Measurements from ENCODE around the gene ATF7IP. TPM values are rescaled to one million over a fixed set of nuclear protein-coding genes. Genes with fewer than 3 reads are reported as not detected.

Gene ATF7IP
- polyA plus RNA-seq, 1 experiment: 26.6 TPM

DNA sequence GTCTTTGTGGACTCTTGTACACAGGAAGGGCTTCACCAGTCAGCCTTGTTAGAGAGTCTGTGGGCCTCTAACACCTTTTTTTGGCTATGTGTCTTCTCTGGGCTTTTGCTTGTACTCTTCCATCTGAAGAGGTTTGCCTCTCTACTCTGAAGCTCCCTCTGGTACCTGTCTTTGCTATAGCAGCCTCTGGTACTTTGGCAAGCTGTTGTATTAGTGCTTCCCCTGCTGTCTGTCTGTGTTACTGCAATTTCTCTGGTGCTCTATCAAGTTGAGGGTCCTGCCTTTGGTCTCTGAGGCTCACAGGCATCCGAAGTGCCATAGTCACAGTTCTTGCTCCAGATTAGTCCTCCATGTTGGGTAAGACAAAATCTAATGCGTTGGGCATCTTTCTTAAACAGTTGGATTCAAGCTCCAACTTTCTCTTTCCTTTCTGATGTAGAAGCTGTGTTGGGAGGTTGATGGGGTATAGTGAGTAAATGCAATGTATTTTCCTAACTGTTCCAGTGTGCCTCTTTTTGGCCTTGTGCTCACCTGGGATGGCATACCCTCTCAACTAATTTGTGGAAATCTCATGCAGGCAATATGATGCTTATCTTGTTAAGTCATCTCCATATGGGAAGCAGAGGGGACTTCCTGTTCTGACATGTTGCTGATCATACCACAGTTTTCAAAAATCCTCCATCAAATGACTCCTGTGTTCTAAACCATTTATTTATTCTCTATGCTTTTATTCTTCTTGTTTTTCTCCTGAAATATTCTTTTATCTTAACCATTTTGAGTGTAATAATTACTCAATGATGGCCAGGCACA lies 88.8 kb downstream of the ATF7IP start:
- CTCF ChIA-PET: interaction anchor here (0.8 to 4.4 kb wide), 7 partner anchors 9 to 270 kb away, joined by 4 to 19 read pairs (median 5); no protein-coding TSS in a partner anchor
- no peak for DNase-seq (ENCODE audit: low read depth, low spot score)
- no peak overlapping the region for H3K4me3 ChIP-seq (ENCODE audit: low read depth, low read length)
- POLR2A ChIA-PET: no interaction called here
- TF ChIP-seq, protein P1, sequence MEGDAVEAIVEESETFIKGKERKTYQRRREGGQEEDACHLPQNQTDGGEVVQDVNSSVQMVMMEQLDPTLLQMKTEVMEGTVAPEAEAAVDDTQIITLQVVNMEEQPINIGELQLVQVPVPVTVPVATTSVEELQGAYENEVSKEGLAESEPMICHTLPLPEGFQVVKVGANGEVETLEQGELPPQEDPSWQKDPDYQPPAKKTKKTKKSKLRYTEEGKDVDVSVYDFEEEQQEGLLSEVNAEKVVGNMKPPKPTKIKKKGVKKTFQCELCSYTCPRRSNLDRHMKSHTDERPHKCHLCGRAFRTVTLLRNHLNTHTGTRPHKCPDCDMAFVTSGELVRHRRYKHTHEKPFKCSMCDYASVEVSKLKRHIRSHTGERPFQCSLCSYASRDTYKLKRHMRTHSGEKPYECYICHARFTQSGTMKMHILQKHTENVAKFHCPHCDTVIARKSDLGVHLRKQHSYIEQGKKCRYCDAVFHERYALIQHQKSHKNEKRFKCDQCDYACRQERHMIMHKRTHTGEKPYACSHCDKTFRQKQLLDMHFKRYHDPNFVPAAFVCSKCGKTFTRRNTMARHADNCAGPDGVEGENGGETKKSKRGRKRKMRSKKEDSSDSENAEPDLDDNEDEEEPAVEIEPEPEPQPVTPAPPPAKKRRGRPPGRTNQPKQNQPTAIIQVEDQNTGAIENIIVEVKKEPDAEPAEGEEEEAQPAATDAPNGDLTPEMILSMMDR (IDR thresholded peaks at IDR 0.05; ENCODE audit: low read depth, low read length): peak; percentile 63
- no peaks in the 10 kb centered on the region for H3K27me3 ChIP-seq (ENCODE audit: control insufficient read depth, insufficient read depth, low read length)
- H3K27ac ChIP-seq (ENCODE audit: low read depth, low read length): no peak overlapping the region
- no peaks in the 10 kb centered on the region for H3K9me3 ChIP-seq (ENCODE audit: control insufficient read depth, insufficient read depth, low read length)

DNA sequence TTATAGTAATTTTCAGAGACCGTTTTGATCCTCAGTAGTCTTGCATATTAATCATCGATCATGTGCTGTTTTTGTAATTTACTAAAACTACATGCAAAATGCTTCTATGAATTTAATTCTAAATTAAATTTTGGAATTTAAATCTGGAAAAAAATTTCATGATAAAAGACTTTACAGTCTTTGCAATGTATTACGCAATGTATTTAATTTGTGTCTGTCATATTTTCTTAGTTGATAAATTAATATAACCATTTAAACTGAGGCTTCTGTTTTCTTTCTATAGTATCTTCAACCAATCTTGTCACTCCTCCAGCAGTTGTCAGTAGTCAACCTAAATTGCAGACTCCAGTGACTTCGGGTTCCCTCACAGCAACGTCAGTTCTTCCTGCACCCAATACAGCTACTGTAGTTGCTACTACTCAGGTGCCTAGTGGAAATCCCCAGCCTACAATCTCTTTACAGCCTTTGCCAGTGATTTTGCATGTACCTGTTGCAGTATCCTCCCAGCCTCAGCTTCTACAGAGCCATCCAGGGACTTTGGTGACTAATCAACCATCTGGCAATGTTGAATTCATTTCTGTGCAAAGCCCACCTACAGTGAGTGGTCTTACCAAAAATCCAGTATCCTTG lies 94.8 kb downstream of the ATF7IP start:
- Histone ChIP-seq H3K9me3 (ENCODE audit: control insufficient read depth, insufficient read depth, low read length) (no peaks in the 10 kb centered on the region), H3K4me3 (ENCODE audit: low read depth, low read length) (no peak overlapping the region), H3K27ac (ENCODE audit: low read depth, low read length) (no peak overlapping the region), H3K27me3 (ENCODE audit: control insufficient read depth, insufficient read depth, low read length) (no peaks in the 10 kb centered on the region)
- TF ChIP-seq, protein P1 (IDR thresholded peaks at IDR 0.05; ENCODE audit: low read depth, low read length): no peak
- CTCF ChIA-PET: no interaction called here
- POLR2A ChIA-PET: no interaction called here
- no peak for DNase-seq (ENCODE audit: low read depth, low spot score)

GRCh38 chr12:14471497-14471896 lies 106.0 kb downstream of the ATF7IP start:
- ChIA-PET CTCF (no interaction called here), POLR2A (no interaction called here)
- Histone ChIP-seq H3K27ac (ENCODE audit: low read depth, low read length) (no peak overlapping the region), H3K27me3 (ENCODE audit: control insufficient read depth, insufficient read depth, low read length) (no peaks in the 10 kb centered on the region), H3K4me3 (ENCODE audit: low read depth, low read length) (no peak overlapping the region), H3K9me3 (ENCODE audit: control insufficient read depth, insufficient read depth, low read length) (peaks cover 5% of the 10 kb centered on the region)
- TF ChIP-seq, protein P1 (IDR thresholded peaks at IDR 0.05; ENCODE audit: low read depth, low read length): no peak
- DNase-seq (ENCODE audit: low read depth, low spot score): no peak

DNA sequence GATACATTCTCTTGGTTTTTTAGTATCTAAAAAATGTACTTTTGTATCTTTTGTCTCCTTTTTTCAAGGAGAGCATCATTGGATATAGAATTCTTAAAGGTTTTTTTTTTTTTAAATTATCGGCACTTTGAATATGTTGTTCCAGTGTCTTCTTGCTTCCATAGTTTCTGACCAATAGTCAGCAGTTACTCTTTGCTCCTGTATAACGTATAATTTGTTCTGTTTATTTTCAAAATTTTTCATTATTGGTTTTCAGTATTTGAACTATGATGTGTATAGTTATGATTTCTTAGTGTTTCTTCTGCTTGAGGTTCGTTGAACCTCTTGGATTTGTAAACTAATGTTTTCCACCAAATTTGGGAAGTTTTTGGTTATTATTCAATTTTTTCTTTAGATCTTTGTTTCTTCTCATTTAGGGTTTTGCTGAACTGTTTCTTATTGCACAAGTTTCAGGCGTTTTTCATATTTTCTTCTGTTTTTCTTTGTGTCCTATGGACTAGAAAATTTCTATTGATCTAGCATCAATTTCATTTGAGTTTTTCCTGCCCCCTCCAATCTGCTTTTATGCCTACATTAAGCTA lies 108.3 kb downstream of the ATF7IP start:
- POLR2A ChIA-PET: no interaction called here
- Histone ChIP-seq H3K27ac (ENCODE audit: low read depth, low read length) (no peak overlapping the region), H3K4me3 (ENCODE audit: low read depth, low read length) (no peak overlapping the region), H3K27me3 (ENCODE audit: control insufficient read depth, insufficient read depth, low read length) (no peaks in the 10 kb centered on the region), H3K9me3 (ENCODE audit: control insufficient read depth, insufficient read depth, low read length) (peaks cover 5% of the 10 kb centered on the region)
- CTCF ChIA-PET: interaction anchor here (0.5 to 1.5 kb wide), 2 partner anchors 10 to 1297 kb away, joined by 3 read pairs; no protein-coding TSS in a partner anchor
- DNase-seq (ENCODE audit: low read depth, low spot score): no peak
- TF ChIP-seq, protein P1 (IDR thresholded peaks at IDR 0.05; ENCODE audit: low read depth, low read length): no peak

GRCh38 chr12:14479004-14479403 lies 113.5 kb downstream of the ATF7IP start:
- TF ChIP-seq, protein P1 (IDR thresholded peaks at IDR 0.05; ENCODE audit: low read depth, low read length): no peak
- ChIA-PET POLR2A (no interaction called here), CTCF (no interaction called here)
- Histone ChIP-seq H3K27ac (ENCODE audit: low read depth, low read length) (no peak overlapping the region), H3K9me3 (ENCODE audit: control insufficient read depth, insufficient read depth, low read length) (peaks cover 5% of the 10 kb centered on the region), H3K4me3 (ENCODE audit: low read depth, low read length) (no peak overlapping the region), H3K27me3 (ENCODE audit: control insufficient read depth, insufficient read depth, low read length) (no peaks in the 10 kb centered on the region)
- DNase-seq (ENCODE audit: low read depth, low spot score): no peak

All from AG04450 (cell line).